Kidney epithelial cell (primary cell): Measurements from ENCODE around the gene AAK1. TPM values are rescaled to one million over a fixed set of nuclear protein-coding genes. Genes with fewer than 3 reads are reported as not detected.
"Not testable (repeated sequence)": the region's sequence is repeated elsewhere in the genome, so short reads cannot be mapped to it uniquely, and the experiment has no call there.

Source experiments
- DNase-seq: peaks from one replicate; pipeline ENCODE4 v3.0.0-alpha.2; 2010; ENCODE audit warnings: low read depth
- H3K27me3 ChIP-seq: 2 replicates; pipeline ENCODE4 v1.6.0; 2011; ENCODE audit warnings: low read length; ENCODE audit not compliant: control insufficient read depth, insufficient read depth
- H3K36me3 ChIP-seq: 2 replicates; pipeline ENCODE4 v1.5.1; 2011; ENCODE audit warnings: low read length; ENCODE audit not compliant: control insufficient read depth, insufficient read depth
- H3K4me3 ChIP-seq: 2 replicates; pipeline ENCODE4 v1.5.1; 2011; ENCODE audit warnings: low read depth, mild to moderate bottlenecking, control low read depth, low read length
- CTCF ChIP-seq: IDR thresholded peaks from 2 replicates; pipeline ENCODE4 v1.5.1; 2011; ENCODE audit warnings: mild to moderate bottlenecking, moderate library complexity, low read length, control low read depth, inconsistent platforms; ENCODE audit not compliant: insufficient read depth, poor library complexity, severe bottlenecking
- total RNA-seq: library from RNA; depleted of rRNA; stranded (reverse); fragments of >200 nt; gene quantifications from 2 replicates; pipeline ENCODE4 v1.2.3, GENCODE V29; 2015

AAK1 gene
- total RNA-seq, 1 donor from 2014 or later = 32.5 TPM

- no peaks in the 10 kb centered on the region for H3K27me3 ChIP-seq
- no peak for TF ChIP-seq CTCF
- DNase-seq = no peak
- H3K4me3 ChIP-seq = no peak overlapping the region
- no peaks in the 10 kb centered on the region for H3K36me3 ChIP-seq
These were observed 88.6 kb downstream of the AAK1 start for GRCh38 chr2:69554981-69555380.

- no peak for TF ChIP-seq CTCF
- no peak for DNase-seq
- Histone ChIP-seq H3K4me3 (no peak overlapping the region), H3K27me3 (no peaks in the 10 kb centered on the region), H3K36me3 (no peaks in the 10 kb centered on the region)
These were observed 89.0 kb downstream of the AAK1 start for GRCh38 chr2:69554568-69554967.

- Histone ChIP-seq H3K4me3 (no peak overlapping the region), H3K27me3 (no peaks in the 10 kb centered on the region), H3K36me3 (no peaks in the 10 kb centered on the region)
- no peak for TF ChIP-seq CTCF
- no peak for DNase-seq
These were observed 89.5 kb downstream of the AAK1 start for GRCh38 chr2:69553991-69554390.

- H3K4me3 ChIP-seq, DNase-seq, H3K36me3 ChIP-seq, H3K27me3 ChIP-seq: not testable (repeated sequence)
These were observed 93.0 kb downstream of the AAK1 start for GRCh38 chr2:69550511-69550910.

- no peak for TF ChIP-seq CTCF
- Histone ChIP-seq H3K27me3 (no peaks in the 10 kb centered on the region), H3K4me3 (no peak overlapping the region), H3K36me3 (no peaks in the 10 kb centered on the region)
- no peak for DNase-seq
These were observed 94.1 kb downstream of the AAK1 start for GRCh38 chr2:69549421-69549820.

- Histone ChIP-seq H3K36me3 (no peaks in the 10 kb centered on the region), H3K27me3 (no peaks in the 10 kb centered on the region), H3K4me3 (no peak overlapping the region)
- TF ChIP-seq CTCF = no peak
- DNase-seq = no peak
These were observed 95.4 kb downstream of the AAK1 start for GRCh38 chr2:69547984-69548715.
